GM12878 (cell line): ENCODE data around the gene TSPAN12. TPM values are rescaled to one million over a fixed set of nuclear protein-coding genes. Genes with fewer than 3 reads are reported as not detected.
"Not testable (repeated sequence)": the region's sequence is repeated elsewhere in the genome, so short reads cannot be mapped to it uniquely, and the experiment has no call there.

Source experiments
- ATAC-seq: fragments of 200-7000 bp; cut with Tn5 transposase; 3 replicates; pipeline ENCODE4 v1.9.1; 2020; ENCODE audit warnings: mild to moderate bottlenecking, moderate library complexity
- BruUV-seq: library from RNA; stranded (reverse); fragments of 400-500 nt; replicated peaks from 2 replicates; lab custom pipeline; 2021; lab: Mats Ljungman, UMichigan
- CTCF ChIA-PET: fragments of 300-600 bp; sonication (Branson Sonifier 250); formaldehyde crosslinking; extraction: SDS; loops from one replicate; lab custom pipeline; 2021; ENCODE audit warnings: inconsistent platforms; lab: Yijun Ruan, JAX
- POLR2A ChIA-PET: fragments of 350-600 bp; formaldehyde crosslinking; extraction: SDS; loops from one replicate; lab custom pipeline; 2021; ENCODE audit warnings: inconsistent platforms; lab: Charles Lee
- RAD21 ChIA-PET: fragments of 300-600 bp; sonication (Branson Sonifier 250); formaldehyde crosslinking; loops from one replicate; lab custom pipeline; 2023; ENCODE audit warnings: antibody characterized with exemption; ENCODE audit not compliant: unreplicated experiment; lab: Charles Lee
- SMC1A ChIA-PET: fragments of 300-600 bp; sonication (Branson Sonifier 250); formaldehyde crosslinking; loops from one replicate; lab custom pipeline; 2023; ENCODE audit not compliant: unreplicated experiment, uncharacterized antibody; lab: Charles Lee
- DNase-seq: peaks from one replicate; pipeline ENCODE4 v3.0.0-alpha.2; 2011; ENCODE audit warnings: low read depth, low spot score
- FAIRE-seq: peaks from 3 replicates; lab custom pipeline; 2011; peaks lifted over from hg19 to GRCh38; lab: Jason Lieb, UNC
- H2AFZ ChIP-seq: 2 replicates; pipeline ENCODE4 v1.6.0; 2011; ENCODE audit warnings: low read depth, low read length, control low read depth; ENCODE audit not compliant: control insufficient read depth
- H3K27ac ChIP-seq: 2 replicates; pipeline ENCODE4 v1.5.1; 2011; ENCODE audit warnings: control low read depth; ENCODE audit not compliant: control insufficient read depth, insufficient read depth
- H3K27me3 ChIP-seq, 2 experiments: replicated peaks in 1 of 2; 2 replicates each; pipeline versions ENCODE4 v1.6.0 to v1.6.1; 2011; ENCODE audit warnings: low read length in 1 of 2; ENCODE audit not compliant: control insufficient read depth in 2 of 2, insufficient read depth in 2 of 2
- H3K36me3 ChIP-seq, 2 experiments: 2 replicates each; pipeline ENCODE4 v1.5.1; 2011; ENCODE audit warnings: low read length in 1 of 2; ENCODE audit not compliant: control insufficient read depth in 2 of 2, insufficient read depth in 2 of 2
- H3K4me1 ChIP-seq: 2 replicates; pipeline ENCODE4 v1.6.1; 2011; ENCODE audit warnings: mild to moderate bottlenecking, low read length, moderate library complexity, mixed read lengths; ENCODE audit not compliant: control insufficient read depth, insufficient read depth
- H3K4me2 ChIP-seq: 2 replicates; pipeline ENCODE4 v1.6.0; 2011; ENCODE audit warnings: control low read depth; ENCODE audit not compliant: control insufficient read depth, insufficient read depth
- H3K4me3 ChIP-seq: fragments of 200-600 bp; sonication (generic); 2 replicates; pipeline ENCODE4 v1.5.1; 2016
- H3K79me2 ChIP-seq: 2 replicates; pipeline ENCODE4 v1.6.0; 2011; ENCODE audit warnings: low read length; ENCODE audit not compliant: control insufficient read depth, insufficient read depth
- H3K9ac ChIP-seq: 2 replicates; pipeline ENCODE4 v1.8.0; 2011; ENCODE audit warnings: low read length, control low read depth, mixed read lengths; ENCODE audit not compliant: control insufficient read depth, insufficient read depth
- H3K9me3 ChIP-seq: replicated peaks from 3 replicates; pipeline ENCODE4 v1.5.1; 2011; ENCODE audit warnings: mild to moderate bottlenecking, low read length; ENCODE audit not compliant: control insufficient read depth, insufficient read depth
- H4K20me1 ChIP-seq: 2 replicates; pipeline ENCODE4 v1.6.0; 2011; ENCODE audit not compliant: control insufficient read depth, insufficient read depth
- WGBS: methylation state at CpG from one replicate; pipeline ENCODE4 v1.1.6; 2016; ENCODE audit warnings: low lambda C conversion rate; ENCODE audit not compliant: insufficient replicate concordance, insufficient coverage; ENCODE audit errors: missing lambda C conversion rate; 5-methylcytosine and 5-hydroxymethylcytosine counted together
- in situ Hi-C: fragments of 300-500 bp; cut with MboI; formaldehyde crosslinking; loops from 9 replicates; pipeline ENCODE4 v1.14.3; 2018; ENCODE audit warnings: mixed read lengths
- intact Hi-C: fragments of 100-400 bp; cut with micrococcal nuclease; formaldehyde crosslinking; loops from one replicate; pipeline ENCODE4 v1.14.2; 2022; ENCODE audit not compliant: unreplicated experiment
- polyA plus RNA-seq, 11 experiments: library from polyadenylated mRNA; depleted of rRNA in 4 of 11; unstranded in 6 of 11; stranded (reverse) in 5 of 11; fragments of >200 nt; fragmentation: Nextera tagmentation in 4 of 11; fragmentation: Illumina TruSeq in 1 of 11; extraction: Ambion mirVana in 4 of 11; extraction: Trizol in 1 of 11; gene quantifications; 1 replicate in 1 of 11; 2 replicates in 10 of 11; pipeline versions ENCODE4 v1.2.1 to v1.2.3, GENCODE V29; 2011 to 2016; ENCODE audit warnings: inconsistent platforms in 2 of 11, missing spikeins in 2 of 11, low read depth in 1 of 11
- total RNA-seq, 4 experiments: library from RNA; depleted of rRNA in 3 of 4; stranded (reverse); fragments of >200 nt in 3 of 4; fragmentation: Illumina TruSeq in 1 of 4; extraction: Trizol in 1 of 4; gene quantifications; 2 replicates each; pipeline versions ENCODE4 v1.2.1 to v1.2.3, GENCODE V29; 2013 to 2021

Gene TSPAN12
- total and polyA plus RNA-seq, 10 of the 15 experiments (the other 5 are each of a cell fraction or from before 2014, with no cell fraction given): 0.67 to 110 (median 1.3) TPM

- H2AFZ ChIP-seq, H3K9me3 ChIP-seq, POLR2A ChIA-PET, H4K20me1 ChIP-seq, FAIRE-seq, CTCF ChIA-PET, H3K9ac ChIP-seq, RAD21 ChIA-PET, ATAC-seq, H3K4me1 ChIP-seq, H3K27ac ChIP-seq, H3K4me2 ChIP-seq, intact Hi-C loops, BruUV-seq, DNase-seq, H3K79me2 ChIP-seq, H3K4me3 ChIP-seq, H3K27me3 ChIP-seq, in situ Hi-C loops, H3K36me3 ChIP-seq: not testable (repeated sequence)
- SMC1A ChIA-PET: interaction anchor here (0.8 to 0.9 kb wide), 3 partner anchors 33 to 90 kb away, joined by 3 to 4 read pairs (median 3); no protein-coding TSS in a partner anchor
- 12% methylated on average over 3 of the region's 3 CpGs for WGBS
Observed at GRCh38 chr7:120895253-120895652, 37.3 kb upstream of the TSPAN12 start.

- 18% methylated on average over 4 of the region's 4 CpGs for WGBS
- H4K20me1 ChIP-seq, H3K27ac ChIP-seq, H3K4me2 ChIP-seq, BruUV-seq, H3K27me3 ChIP-seq, H3K9me3 ChIP-seq, ATAC-seq, H3K79me2 ChIP-seq, intact Hi-C loops, H2AFZ ChIP-seq, in situ Hi-C loops, RAD21 ChIA-PET, CTCF ChIA-PET, H3K9ac ChIP-seq, H3K4me1 ChIP-seq, DNase-seq, FAIRE-seq, H3K36me3 ChIP-seq, H3K4me3 ChIP-seq, POLR2A ChIA-PET, SMC1A ChIA-PET: not testable (repeated sequence)
Observed at GRCh38 chr7:120885602-120886001, 27.7 kb upstream of the TSPAN12 start.
